Fibroblast of pulmonary artery (primary cell): ENCODE data around the gene BEND7.

ENCODE experiments used
- DNase-seq: peaks from one replicate; pipeline ENCODE4 v3.0.0-alpha.2; 2010; ENCODE audit warnings: low read depth
- H3K4me3 ChIP-seq: replicated peaks from 2 replicates; pipeline ENCODE4 v1.5.1; 2011; ENCODE audit warnings: low read depth, mild to moderate bottlenecking, control low read depth, low read length, moderate library complexity
- CTCF ChIP-seq: IDR thresholded peaks from 2 replicates; pipeline ENCODE4 v1.5.1; 2011; ENCODE audit warnings: mild to moderate bottlenecking, control low read depth, low read length, inconsistent platforms; ENCODE audit errors: missing control alignments

Gene BEND7

DNA sequence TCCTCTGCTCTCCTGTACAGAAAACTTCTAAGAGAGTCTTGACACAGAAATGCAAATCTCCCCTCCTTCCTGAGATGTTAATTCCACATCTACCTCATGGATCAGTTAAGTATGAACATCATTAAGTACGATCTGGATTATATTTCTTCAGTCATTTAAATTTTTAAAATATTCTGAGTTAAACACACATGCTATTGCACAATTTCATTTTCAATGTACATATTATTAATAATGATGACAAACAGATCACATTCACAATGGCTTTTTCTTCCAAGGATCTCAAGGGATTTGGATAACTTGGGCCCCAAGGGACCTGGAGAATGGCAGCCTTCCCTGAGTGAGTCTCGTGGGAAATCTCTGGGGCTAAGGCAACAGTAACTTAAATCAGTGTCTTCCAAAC is 16.2 kb downstream of the BEND7 start:
- TF ChIP-seq CTCF = no peak
- no peak overlapping the region for H3K4me3 ChIP-seq
- DNase-seq = no peak

DNA sequence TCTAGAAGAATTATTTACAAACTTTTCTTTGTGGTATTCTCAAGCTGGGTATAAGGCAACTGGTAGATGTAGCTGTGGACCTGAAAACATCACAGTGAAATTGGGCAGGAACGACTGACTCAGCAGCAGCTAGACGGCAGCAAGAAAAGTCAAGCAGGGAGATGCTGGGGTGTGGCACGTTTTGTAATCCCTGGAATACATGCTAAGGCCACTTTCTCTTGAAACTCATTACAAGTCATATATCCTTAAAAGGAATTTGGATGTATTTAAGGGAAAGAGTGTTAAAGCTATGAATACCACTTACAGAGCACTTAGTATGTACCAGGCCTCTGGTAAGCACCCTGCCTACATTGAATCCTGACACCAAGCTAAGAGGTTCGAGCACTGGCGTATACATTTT is 17.4 kb downstream of the BEND7 start:
- TF ChIP-seq CTCF = no peak
- no peak for DNase-seq
- no peak overlapping the region for H3K4me3 ChIP-seq

- no peak for DNase-seq
- TF ChIP-seq CTCF = no peak
- no peak overlapping the region for H3K4me3 ChIP-seq
These were observed 23.6 kb downstream of the BEND7 start for GRCh38 chr10:13505052-13505680.

DNA sequence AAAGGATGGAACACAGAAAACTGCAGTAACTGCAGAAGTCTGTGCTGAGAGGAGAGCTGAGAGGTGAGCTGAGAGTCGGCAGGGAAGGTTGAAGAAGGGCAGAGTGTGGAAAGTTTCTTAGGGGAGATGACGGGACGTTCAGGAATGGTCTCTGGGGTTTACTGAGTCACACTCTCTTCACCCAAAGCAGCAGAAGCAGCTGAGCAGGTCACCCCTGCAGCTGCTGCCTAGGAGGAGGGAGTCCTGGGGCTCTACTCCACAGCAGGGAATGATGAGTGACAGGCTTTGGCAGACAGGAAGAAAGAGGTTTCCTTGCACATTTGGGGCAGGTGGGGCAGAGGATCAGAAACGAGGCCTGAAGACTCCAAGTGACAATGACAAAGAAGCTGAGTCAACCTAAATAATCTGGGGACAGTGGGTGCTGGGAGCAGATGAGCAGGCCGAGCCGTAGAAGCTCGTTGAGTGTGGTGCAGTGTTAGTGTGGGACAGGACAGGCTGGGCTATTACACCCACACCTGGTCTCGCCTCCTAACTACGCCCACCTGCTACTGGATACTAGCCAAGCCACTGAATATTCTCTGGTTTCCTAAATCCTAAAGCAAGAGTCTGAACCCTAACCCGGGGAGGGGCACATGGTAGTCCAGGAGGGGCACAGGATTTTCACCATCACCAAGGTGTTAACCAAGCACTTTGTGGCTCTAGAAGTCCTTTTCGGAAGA is 24.9 kb downstream of the BEND7 start:
- TF ChIP-seq CTCF = no peak
- H3K4me3 ChIP-seq = no peak overlapping the region
- peak; percentile 10 for DNase-seq

- DNase-seq = no peak
- no peak for TF ChIP-seq CTCF
- H3K4me3 ChIP-seq = no peak overlapping the region
These were observed 26.4 kb downstream of the BEND7 start for GRCh38 chr10:13502380-13502779.

DNA sequence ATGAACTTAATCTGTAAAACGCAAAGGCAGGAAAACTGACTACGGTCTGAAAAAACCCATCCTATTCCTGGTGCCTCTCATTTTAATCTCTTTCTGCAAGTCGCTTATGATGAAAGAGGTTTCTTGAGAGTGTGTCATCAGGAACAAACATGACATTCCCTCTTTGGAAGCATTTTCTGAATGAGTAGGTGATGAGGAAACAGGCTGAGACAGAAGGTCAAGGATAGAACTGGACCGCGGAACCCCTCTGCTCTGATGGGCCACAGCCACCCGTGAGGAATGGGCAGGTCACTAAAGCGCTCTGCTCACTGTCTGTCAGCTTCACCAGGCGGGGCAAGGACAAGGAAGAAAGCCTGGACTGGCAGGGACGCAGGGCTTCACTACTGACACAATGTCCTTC is 28.6 kb downstream of the BEND7 start:
- H3K4me3 ChIP-seq = no peak overlapping the region
- no peak for DNase-seq
- no peak for TF ChIP-seq CTCF

GRCh38 chr10:13499150-13499549 is 29.7 kb downstream of the BEND7 start:
- no peak overlapping the region for H3K4me3 ChIP-seq
- DNase-seq = no peak
- no peak for TF ChIP-seq CTCF
